Coronary artery (tissue), 2 donors: ENCODE results near the gene UFSP1.

Source experiments
- DNase-seq: peaks from one replicate; pipeline ENCODE4 v3.0.0-alpha.2; 2017; ENCODE audit warnings: low spot score
- H3K27ac ChIP-seq, 2 donors: fragments of 200-600 bp; sonication (generic); one replicate each; pipeline ENCODE4 v1.5.1; 2016 to 2019
- H3K4me3 ChIP-seq: fragments of 200-600 bp; sonication (generic); 2 replicates; pipeline ENCODE4 v1.5.1; 2016; ENCODE audit warnings: mild to moderate bottlenecking, moderate library complexity
- TF ChIP-seq, protein P1 (sequence below): fragments of 200-600 bp; sonication (generic); IDR thresholded peaks from one replicate; pipeline ENCODE4 v1.5.1; 2019; ENCODE audit warnings: antibody characterized with exemption

The UFSP1 gene

DNA sequence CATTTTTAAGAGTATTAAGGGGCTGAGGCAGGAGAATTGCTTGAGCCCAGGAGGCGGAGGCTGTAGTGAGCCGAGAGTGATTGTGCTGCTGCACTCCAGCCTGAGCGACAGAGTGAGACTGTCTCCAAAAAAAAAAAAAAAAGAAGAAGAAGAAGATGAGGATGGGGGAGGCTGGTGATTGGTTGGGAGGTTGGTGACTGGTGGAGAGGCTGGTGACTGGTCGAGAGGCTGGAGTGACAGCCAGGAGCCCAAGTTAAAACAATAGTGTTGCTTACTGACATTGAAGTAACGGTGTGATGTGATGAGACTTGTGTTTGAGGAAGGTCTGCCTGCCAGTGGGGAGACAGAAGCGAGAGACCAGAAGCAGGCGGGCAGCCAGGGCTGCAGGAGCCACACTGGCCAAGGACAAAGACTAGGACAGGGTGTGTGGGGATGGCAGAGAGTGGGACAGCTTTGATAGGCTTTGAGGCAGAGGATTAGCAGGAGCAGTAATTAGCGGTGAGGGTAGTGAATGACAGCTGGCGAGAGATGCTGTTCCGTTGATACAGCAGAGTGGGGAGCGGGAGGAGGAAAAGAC, 9.7 kb downstream of the UFSP1 start:
- TF ChIP-seq, protein P1, sequence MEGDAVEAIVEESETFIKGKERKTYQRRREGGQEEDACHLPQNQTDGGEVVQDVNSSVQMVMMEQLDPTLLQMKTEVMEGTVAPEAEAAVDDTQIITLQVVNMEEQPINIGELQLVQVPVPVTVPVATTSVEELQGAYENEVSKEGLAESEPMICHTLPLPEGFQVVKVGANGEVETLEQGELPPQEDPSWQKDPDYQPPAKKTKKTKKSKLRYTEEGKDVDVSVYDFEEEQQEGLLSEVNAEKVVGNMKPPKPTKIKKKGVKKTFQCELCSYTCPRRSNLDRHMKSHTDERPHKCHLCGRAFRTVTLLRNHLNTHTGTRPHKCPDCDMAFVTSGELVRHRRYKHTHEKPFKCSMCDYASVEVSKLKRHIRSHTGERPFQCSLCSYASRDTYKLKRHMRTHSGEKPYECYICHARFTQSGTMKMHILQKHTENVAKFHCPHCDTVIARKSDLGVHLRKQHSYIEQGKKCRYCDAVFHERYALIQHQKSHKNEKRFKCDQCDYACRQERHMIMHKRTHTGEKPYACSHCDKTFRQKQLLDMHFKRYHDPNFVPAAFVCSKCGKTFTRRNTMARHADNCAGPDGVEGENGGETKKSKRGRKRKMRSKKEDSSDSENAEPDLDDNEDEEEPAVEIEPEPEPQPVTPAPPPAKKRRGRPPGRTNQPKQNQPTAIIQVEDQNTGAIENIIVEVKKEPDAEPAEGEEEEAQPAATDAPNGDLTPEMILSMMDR = no peak
- Histone ChIP-seq H3K27ac (no peak overlapping the region), H3K4me3 (no peak overlapping the region)
- DNase-seq = no peak

DNA sequence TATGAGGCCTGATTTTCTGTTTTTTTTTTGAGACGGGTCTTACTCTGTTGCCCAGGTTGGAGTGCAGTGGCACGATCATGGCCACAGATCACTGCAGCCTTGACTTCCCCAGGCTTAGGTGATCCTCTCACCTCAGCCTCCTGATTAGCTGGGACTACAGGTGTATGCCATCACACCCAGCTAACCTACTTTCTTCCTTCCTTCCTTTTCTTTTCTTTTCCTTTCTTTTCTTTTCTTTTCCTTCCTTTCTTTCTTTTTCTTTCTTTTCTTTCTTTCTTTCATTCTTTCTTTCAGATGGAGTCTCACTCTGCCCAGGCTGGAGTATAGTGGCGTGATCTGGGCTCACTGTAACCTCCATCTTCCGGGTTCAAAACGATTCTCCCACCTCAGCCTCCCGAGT, 10.8 kb downstream of the UFSP1 start:
- no peak overlapping the region for H3K4me3 ChIP-seq
- DNase-seq = no peak
- H3K27ac ChIP-seq = no peak overlapping the region
- TF ChIP-seq, protein P1 = no peak

GRCh38 chr7:100878013-100878412, 11.5 kb downstream of the UFSP1 start:
- no peak overlapping the region for H3K27ac ChIP-seq
- TF ChIP-seq, protein P1 = no peak
- no peak for DNase-seq
- H3K4me3 ChIP-seq = no peak overlapping the region

- TF ChIP-seq, protein P1 = no peak
- DNase-seq = no peak
These were observed 14.2 kb downstream of the UFSP1 start for GRCh38 chr7:100875356-100875751.

GRCh38 chr7:100874577-100875355, 14.7 kb downstream of the UFSP1 start, which contains the start of gene SRRT:
SRRT (plus strand) TSS chr7:100875103; CDS start chr7:100875591, 488 bp downstream.
- peak; percentile 98 for DNase-seq
- TF ChIP-seq, protein P1 = no peak
- Histone ChIP-seq H3K27ac (peak within 1 kb of the TSS; percentile 88 to 99), H3K4me3 (peak within 1 kb of the TSS; percentile 93)

More at GRCh38 chr7:100875356-100875751, 14.2 kb downstream of the UFSP1 start:
- Histone ChIP-seq H3K4me3 (peak overlapping the region; percentile 93), H3K27ac (peak overlapping the region; percentile 82 to 99)

- H3K27ac ChIP-seq = peak overlapping the region; percentile 88 to 99
- peak overlapping the region; percentile 93 for H3K4me3 ChIP-seq
- peak; percentile 66 for DNase-seq
- TF ChIP-seq, protein P1 = no peak
These were observed 15.3 kb downstream of the UFSP1 start for GRCh38 chr7:100874300-100874576.
